GM15510 (cell line): ENCODE results near the gene LCN15.

ENCODE experiments used
- POLR2A ChIP-seq: IDR thresholded peaks from 3 replicates; pipeline ENCODE4 v1.6.1; 2011; ENCODE audit warnings: borderline replicate concordance; ENCODE audit not compliant: insufficient read length; ENCODE audit errors: extremely low read depth

Gene LCN15

GRCh38 chr9:136723989-136724388 lies 40.3 kb downstream of the LCN15 start:
- TF ChIP-seq POLR2A, result no peak

DNA sequence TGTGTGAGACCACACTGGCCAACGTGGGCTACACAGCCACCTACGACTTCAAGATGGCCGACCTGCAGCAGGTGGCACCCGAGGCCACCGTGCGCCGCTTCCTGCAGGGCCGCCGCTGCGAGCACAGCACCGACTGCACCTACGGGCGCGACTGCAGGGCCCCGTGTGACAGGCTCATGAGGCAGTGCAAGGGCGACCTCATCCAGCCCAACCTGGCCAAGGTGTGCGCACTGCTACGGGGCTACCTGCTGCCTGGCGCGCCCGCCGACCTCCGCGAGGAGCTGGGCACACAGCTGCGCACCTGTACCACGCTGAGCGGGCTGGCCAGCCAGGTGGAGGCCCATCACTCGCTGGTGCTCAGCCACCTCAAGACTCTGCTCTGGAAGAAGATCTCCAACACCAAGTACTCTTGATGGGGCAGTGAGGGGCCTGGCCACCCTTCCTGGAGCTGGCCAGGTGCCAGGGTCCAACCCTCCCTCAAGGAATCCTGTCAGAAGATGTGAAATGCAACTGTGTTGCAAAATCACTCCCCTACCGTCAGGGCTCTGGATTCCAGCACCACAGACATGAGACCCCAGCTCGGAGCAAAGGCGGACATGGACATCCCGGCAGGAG lies 40.8 kb downstream of the LCN15 start:
- TF ChIP-seq POLR2A, result no peak

DNA sequence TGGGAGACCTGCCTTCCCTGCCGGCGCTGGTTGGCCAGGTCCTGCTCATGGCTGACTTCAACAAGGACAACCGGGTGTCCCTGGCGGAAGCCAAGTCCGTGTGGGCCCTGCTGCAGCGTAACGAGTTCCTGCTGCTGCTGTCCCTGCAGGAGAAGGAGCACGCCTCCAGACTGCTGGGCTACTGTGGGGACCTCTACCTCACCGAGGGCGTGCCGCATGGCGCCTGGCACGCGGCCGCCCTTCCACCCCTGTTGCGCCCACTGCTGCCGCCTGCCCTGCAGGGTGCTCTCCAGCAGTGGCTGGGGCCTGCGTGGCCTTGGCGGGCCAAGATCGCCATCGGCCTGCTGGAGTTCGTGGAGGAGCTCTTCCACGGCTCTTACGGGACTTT lies 41.4 kb downstream of the LCN15 start:
- TF ChIP-seq POLR2A, result no peak

GRCh38 chr9:136722093-136722968 lies 42.0 kb downstream of the LCN15 start:
- peak; percentile 6 for TF ChIP-seq POLR2A

DNA sequence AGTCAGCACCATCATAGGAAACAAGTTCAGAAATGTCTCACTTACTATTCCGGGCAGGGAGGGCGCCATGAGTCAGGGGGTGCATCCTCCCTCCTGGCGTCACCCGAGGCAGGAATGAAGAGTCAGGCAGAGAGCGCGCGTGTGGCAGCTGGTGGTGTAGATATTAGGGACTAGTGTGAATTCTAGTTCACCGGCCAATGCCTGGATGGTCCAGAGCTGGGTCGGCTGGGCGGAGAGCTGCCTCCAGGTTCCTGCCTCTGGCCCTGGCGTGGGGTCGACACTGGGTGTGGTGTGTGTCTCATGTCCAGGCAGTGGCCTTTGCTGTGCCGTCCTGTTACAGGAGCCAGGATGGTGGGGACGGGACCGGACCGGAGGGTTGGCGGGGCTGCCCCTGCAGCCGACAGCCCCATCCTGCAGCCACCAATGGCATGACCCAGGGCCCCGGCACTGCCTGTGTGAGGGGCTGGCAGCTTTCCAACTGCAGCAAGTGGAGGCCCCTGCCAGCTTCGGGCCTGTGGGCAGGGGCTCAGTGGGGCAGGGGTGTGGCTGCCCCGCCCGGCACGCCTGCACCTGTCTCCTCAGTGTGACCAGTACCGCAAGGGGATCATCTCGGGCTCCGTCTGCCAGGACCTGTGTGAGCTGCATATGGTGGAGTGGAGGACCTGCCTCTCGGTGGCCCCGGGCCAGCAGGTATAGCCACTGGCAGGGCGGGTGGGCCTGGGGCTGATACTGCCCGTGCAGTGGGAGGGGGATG lies 42.8 kb downstream of the LCN15 start:
- TF ChIP-seq POLR2A, result no peak

- no peak for TF ChIP-seq POLR2A
Measured at GRCh38 chr9:136720898-136721338, 43.4 kb downstream of the LCN15 start.

- no peak for TF ChIP-seq POLR2A
Measured at GRCh38 chr9:136720251-136720897, 43.9 kb downstream of the LCN15 start.

DNA sequence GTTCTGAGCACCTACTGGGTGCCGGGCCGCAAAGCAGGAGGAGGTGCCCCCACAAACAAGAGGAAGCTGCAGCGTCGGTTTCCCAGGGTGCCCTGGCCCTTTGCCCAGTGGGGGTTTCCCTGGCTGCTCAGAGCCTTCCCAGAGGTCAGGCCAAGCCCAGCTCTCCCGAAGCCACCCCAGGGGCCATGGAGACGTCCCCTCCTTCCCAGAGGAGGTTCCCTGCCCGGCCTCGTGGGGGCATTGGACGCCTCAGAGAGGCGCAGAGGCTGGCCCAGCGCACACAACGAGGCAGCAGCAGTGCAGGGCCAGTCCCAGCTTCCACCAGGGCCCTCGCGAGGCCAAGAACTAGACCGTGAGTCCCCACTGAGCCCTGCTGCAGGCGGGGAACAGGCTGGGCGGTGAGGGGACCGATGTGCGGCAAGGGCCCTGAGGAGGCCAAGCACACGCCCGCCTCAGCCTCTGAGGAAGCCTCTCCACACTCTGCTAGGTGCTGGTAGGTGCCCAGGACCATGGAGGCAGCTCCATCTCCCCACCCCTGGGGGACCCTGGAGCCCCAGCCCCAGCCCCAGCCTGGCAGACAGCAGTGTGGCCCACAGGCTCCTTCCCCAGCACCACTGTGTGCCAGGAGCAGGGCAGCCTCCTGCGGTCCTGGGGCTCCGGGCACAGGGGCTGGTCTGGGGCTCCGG lies 45.0 kb downstream of the LCN15 start:
- no peak for TF ChIP-seq POLR2A

DNA sequence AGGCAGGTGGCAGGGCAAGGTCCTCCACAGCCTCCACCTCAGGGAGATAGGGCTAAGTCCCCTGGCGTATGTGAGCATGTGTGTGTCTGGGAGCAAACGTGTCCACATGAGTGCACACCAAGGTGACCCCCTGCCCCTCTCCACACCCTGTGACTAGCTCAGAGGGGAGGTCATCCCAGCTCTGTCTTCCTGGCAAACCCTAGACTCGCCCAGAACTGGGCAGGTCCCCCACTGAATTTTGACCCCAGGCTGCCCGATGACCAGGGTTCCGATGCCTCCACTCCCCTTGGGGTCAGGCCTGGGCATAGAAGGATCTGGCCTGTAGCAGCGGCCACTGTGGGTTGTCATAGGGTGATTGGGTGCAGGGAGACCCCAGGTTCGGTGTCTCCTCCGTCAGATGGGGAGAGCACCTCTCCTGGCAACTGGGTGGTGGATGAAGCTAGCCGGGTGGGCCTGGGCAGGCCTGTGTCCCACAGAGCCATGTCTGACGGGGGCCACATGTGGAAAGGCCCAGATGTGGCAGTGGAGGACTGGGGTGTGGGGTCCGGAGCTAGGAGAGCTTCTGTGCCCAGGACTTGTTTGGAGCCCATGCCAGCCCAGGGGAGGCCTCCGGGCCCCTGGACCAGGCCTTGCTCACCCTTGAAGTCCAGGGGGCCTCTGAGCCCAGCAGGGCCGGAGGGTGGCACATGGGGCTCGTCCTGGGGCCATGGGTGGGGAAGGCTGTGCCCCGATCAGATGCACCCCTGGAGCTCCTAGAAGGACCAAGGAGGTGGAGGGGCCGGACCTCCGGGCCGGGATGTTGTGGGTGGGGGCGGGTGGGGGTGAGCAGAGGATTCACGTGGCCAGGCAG lies 45.7 kb downstream of the LCN15 start:
- no peak for TF ChIP-seq POLR2A

DNA sequence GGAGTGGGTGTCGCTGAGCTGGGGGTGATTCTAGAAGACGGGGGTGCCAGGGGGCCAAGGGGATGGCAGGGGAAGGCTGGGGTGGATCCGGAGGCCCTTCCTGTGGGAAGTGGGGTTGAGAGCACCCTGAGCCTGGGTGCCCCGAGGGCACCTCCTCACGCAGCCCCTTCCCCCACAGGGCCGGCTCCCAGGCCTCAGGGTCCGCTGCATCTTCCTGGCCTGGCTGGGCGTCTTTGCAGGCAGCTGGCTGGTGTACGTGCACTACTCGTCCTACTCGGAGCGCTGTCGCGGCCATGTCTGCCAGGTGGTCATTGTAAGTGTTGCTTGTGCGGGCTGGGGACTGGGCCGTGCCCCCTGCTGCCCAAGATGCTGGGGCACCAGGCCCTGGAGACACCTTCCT lies 46.9 kb downstream of the LCN15 start:
- TF ChIP-seq POLR2A, result no peak

DNA sequence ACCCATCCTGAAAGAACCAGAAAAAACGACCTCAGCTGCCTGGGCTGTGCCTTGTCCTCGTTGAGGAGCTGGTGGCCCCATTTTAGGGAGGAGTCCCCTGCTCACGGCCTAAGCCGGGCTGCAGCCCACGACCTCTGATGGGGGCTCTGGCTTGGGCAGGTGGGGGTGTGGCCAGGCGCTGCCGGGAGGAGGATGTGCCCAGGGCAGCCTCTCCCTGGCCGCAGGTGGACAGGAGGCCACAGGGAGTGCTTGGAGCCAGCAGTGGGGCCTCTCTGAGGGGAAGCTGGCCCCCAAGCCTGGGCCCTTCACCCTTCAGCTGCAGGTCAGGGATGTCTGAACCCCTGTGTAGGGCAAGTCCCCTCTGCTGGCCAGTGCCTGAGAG lies 49.4 kb downstream of the LCN15 start:
- no peak for TF ChIP-seq POLR2A

DNA sequence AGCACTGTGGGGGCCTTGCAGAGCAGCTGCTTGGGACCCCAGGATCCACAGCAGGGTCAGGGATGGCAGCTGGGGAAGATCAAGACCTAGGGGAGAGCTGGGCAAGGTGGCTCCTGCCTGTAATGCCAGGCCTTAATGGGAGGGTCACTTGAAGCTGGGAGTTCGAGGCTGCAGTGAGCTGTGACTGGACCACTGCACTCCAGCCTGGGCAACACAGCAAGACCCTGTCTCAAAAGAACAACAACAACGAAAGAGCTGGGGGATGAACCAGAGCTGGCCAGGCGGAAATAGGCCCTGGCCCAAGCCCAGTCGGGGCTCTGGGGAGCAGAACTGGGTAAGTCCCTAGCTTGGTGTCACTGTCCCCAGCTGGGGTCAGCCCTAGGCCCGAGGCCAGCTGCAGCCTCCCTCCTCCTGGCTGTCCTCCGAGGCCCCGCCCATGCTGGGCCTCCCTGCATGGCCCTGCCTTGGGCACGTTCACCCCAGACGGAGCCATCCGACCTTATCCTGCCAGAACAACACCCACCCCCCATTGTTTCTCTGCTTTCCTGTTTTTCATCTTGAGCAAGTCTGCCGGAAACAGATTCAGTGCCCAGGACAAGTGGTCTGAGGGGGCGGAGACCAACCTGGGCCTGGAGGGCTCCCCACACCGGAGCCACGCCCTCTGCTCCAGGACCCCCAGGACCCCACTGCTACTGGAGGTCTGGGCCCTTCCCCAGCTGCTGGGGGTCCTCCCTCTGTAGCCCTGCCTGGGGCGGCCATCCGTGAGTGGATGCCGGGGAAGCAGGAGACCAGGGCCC lies 50.0 kb downstream of the LCN15 start:
- no peak for TF ChIP-seq POLR2A

DNA sequence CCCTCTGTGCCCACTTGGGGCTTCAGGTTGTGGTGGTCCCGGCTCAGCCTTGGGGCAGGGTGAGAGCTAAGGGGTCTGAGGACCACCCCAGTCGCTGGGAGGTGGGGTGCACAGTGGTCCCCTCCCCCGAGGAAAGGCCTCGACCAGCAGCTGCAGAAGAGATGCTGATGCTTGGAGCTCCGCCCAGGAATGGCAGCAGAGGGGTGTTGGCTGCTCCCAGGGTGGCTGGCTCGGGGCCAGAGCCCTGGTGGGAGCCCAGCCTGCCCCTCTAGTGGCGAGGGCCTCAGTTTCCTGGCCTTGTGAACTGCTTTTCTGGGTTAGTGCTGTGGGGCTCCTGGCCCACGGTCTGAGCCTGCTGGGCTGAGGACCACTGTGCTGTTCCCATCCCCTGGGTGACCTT lies 50.8 kb downstream of the LCN15 start:
- no peak for TF ChIP-seq POLR2A

GRCh38 chr9:136712690-136713544 lies 51.4 kb downstream of the LCN15 start:
- no peak for TF ChIP-seq POLR2A
